ENCODE data around the gene DDX56.

The DDX56 gene

GRCh38 chr7:44595934-44596635, 22.4 kb upstream of the DDX56 start:
- no peak overlapping the region for H3K4me3 ChIP-seq (ENCODE audit: low read depth, low read length)
- DNase-seq (ENCODE audit: low read depth): no peak
- TF ChIP-seq CTCF (IDR thresholded peaks at IDR 0.05; ENCODE audit: insufficient read depth, low read depth, low read length, missing control alignments): no peak

- DNase-seq (ENCODE audit: low read depth): no peak
- no peak overlapping the region for H3K4me3 ChIP-seq (ENCODE audit: low read depth, low read length)
- no peak for TF ChIP-seq CTCF (IDR thresholded peaks at IDR 0.05; ENCODE audit: insufficient read depth, low read depth, low read length, missing control alignments)
Observed at GRCh38 chr7:44590910-44591309, 17.2 kb upstream of the DDX56 start.

GRCh38 chr7:44587843-44588711, 14.4 kb upstream of the DDX56 start:
- DNase-seq (ENCODE audit: low read depth): peak; percentile 78
- no peak overlapping the region for H3K4me3 ChIP-seq (ENCODE audit: low read depth, low read length)
- peak; percentile 62 for TF ChIP-seq CTCF (IDR thresholded peaks at IDR 0.05; ENCODE audit: insufficient read depth, low read depth, low read length, missing control alignments)

- peak overlapping the region; percentile 75 for H3K4me3 ChIP-seq (ENCODE audit: low read depth, low read length)
- TF ChIP-seq CTCF (IDR thresholded peaks at IDR 0.05; ENCODE audit: insufficient read depth, low read depth, low read length, missing control alignments): no peak
- no peak for DNase-seq (ENCODE audit: low read depth)
Observed at GRCh38 chr7:44583146-44583865, 9.6 kb upstream of the DDX56 start.

GRCh38 chr7:44581879-44582603, 8.3 kb upstream of the DDX56 start, which contains the start of gene TMED4:
Gene TMED4, minus strand, starts transcription at chr7:44582231. Its CDS starts 25 bp downstream, at chr7:44582206.
- H3K4me3 ChIP-seq (ENCODE audit: low read depth, low read length): peak within 1 kb of the TSS; percentile 75
- no peak for TF ChIP-seq CTCF (IDR thresholded peaks at IDR 0.05; ENCODE audit: insufficient read depth, low read depth, low read length, missing control alignments)

More at GRCh38 chr7:44581879-44582603, 8.3 kb upstream of the DDX56 start, which contains the start of gene TMED4:
- peak; percentile 100 for DNase-seq (ENCODE audit: low read depth)
